Adrenal gland (tissue), 5 donors: ENCODE data around the gene XYLT1.

Source experiments
- CTCF ChIP-seq, 6 experiments: fragments of 450-650 bp in 4 of 6; fragments of 200-600 bp in 2 of 6; sonication (generic) in 1 of 6; IDR thresholded peaks; 1 replicate in 5 of 6; 2 replicates in 1 of 6; pipeline versions ENCODE4 v1.5.1 to v1.8.0; 2016 to 2021; ENCODE audit warnings: antibody characterized with exemption in 6 of 6, mild to moderate bottlenecking in 2 of 6, moderate library complexity in 1 of 6
- POLR2A ChIP-seq, 2 donors: fragments of 450-650 bp; IDR thresholded peaks; one replicate each; pipeline ENCODE4 v1.6.1; 2017; ENCODE audit warnings: antibody characterized with exemption in 2 of 2, mild to moderate bottlenecking in 2 of 2, moderate library complexity in 1 of 2
- donor health status: DM: no; HTN: no; CAD: no.

GRCh38 chr16:17311333-17312093, 159.2 kb downstream of the XYLT1 start:
- TF ChIP-seq CTCF (IDR thresholded peaks at IDR 0.05), result no peak
- no peak for TF ChIP-seq POLR2A (IDR thresholded peaks at IDR 0.05)
